C4-2B (cell line): ENCODE data around the gene PTPRS.

Experiments used
- CTCF ChIP-seq: fragments of 450-650 bp; conservative IDR thresholded peaks from 2 replicates; pipeline ENCODE4 v1.5.1; 2017; ENCODE audit warnings: mild to moderate bottlenecking
- ZFX ChIP-seq: fragments of 450-650 bp; IDR thresholded peaks from 2 replicates; pipeline ENCODE4 v1.6.1; 2017

DNA sequence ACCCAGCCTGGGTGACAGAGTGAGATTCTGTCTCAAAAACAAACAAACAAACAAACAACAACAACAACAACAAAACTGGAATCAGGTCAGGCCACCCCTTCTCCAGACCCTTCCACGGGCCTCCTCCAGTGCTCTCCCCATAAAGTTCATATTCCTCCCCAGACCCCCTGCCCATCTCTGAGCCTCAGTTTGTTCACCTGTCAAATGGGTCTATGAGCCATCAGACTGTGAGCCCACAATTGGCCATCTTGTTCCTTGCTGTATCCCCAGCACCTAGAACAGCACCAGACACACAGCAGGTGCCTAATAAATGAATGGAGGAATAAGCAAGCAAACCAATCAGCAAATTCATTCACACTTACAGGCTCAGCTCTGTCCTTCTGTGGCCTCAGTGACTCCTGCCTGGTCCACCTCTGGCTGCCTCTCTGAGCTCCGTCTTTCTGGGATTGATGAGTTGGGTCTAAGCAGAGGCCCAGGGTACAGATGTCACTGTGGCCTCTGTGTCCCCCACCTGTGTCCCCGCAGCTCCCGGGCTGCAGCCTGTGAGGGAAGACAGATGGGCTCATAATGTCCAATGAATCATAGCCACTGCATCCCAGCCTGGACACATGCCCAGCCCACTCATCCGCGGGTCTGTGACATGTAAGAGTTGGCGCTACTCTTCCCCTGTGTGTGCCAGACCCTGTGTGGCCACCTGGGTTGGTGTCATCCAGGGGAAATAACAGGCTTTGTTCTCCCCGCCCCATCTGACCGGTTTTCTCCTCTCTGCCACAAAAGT is 19.6 kb upstream of the PTPRS start:
- TF ChIP-seq CTCF: no peak
- TF ChIP-seq ZFX: no peak
